Measurements from ENCODE around the gene FTL. TPM values are rescaled to one million over a fixed set of nuclear protein-coding genes. Genes with fewer than 3 reads are reported as not detected.
"Not testable (repeated sequence)": the region's sequence is repeated elsewhere in the genome, so short reads cannot be mapped to it uniquely, and the experiment has no call there.

The FTL gene
- total and polyA plus RNA-seq, 4 donors: 2,528 to 16,395 (median 12,201) TPM

GRCh38 chr19:48918071-48918470 lies 47.0 kb upstream of the FTL start (continued):
- TF ChIP-seq GABPA (IDR thresholded peaks at IDR 0.05 in 1 of 2, conservative IDR thresholded peaks at IDR 0.05 in 1 of 2): no peak
- TF ChIP-seq EGR1 (IDR thresholded peaks at IDR 0.05; ENCODE audit: low read depth in 2 of 2): no peak
- no peak for TF ChIP-seq HNF4G (IDR thresholded peaks at IDR 0.05)

GRCh38 chr19:48918801-48919247 lies 46.3 kb upstream of the FTL start:
- no peak for DNase-seq (ENCODE audit: low spot score)
- H3K27me3 ChIP-seq (ENCODE audit: control insufficient read depth in 4 of 4, insufficient read depth in 4 of 4, low read length in 3 of 4): no peaks in the 10 kb centered on the region
- H3K9me3 ChIP-seq (ENCODE audit: control insufficient read depth in 4 of 4, low read length in 3 of 4): no peaks in the 10 kb centered on the region
- H3K9ac ChIP-seq (ENCODE audit: low read depth in 1 of 2, low read length in 2 of 2): no peak overlapping the region
- WGBS: 93% methylated on average over 18 of the region's 18 CpGs
- H3K4me1 ChIP-seq (ENCODE audit: control insufficient read depth in 4 of 4, insufficient read depth in 4 of 4, low read length in 3 of 4): no peaks in the 10 kb centered on the region
- H3K4me3 ChIP-seq (ENCODE audit: low read depth in 1 of 3, low read length in 3 of 3): no peak overlapping the region
- peaks cover 17 to 60% (median 50%) of the 10 kb centered on the region in 4 donors for H3K36me3 ChIP-seq (ENCODE audit: control insufficient read depth in 4 of 4, insufficient read depth in 3 of 4, low read depth in 1 of 4, low read length in 3 of 4)
- H3K27ac ChIP-seq (ENCODE audit: low read depth in 1 of 2, low read length in 2 of 2): no peak overlapping the region
- TF ChIP-seq HNF4G (IDR thresholded peaks at IDR 0.05): no peak
- no peak for TF ChIP-seq RXRA (IDR thresholded peaks at IDR 0.05)
- TF ChIP-seq, protein P1, sequence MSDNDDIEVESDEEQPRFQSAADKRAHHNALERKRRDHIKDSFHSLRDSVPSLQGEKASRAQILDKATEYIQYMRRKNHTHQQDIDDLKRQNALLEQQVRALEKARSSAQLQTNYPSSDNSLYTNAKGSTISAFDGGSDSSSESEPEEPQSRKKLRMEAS (IDR thresholded peaks at IDR 0.05): no peak
- TF ChIP-seq, protein P2, sequence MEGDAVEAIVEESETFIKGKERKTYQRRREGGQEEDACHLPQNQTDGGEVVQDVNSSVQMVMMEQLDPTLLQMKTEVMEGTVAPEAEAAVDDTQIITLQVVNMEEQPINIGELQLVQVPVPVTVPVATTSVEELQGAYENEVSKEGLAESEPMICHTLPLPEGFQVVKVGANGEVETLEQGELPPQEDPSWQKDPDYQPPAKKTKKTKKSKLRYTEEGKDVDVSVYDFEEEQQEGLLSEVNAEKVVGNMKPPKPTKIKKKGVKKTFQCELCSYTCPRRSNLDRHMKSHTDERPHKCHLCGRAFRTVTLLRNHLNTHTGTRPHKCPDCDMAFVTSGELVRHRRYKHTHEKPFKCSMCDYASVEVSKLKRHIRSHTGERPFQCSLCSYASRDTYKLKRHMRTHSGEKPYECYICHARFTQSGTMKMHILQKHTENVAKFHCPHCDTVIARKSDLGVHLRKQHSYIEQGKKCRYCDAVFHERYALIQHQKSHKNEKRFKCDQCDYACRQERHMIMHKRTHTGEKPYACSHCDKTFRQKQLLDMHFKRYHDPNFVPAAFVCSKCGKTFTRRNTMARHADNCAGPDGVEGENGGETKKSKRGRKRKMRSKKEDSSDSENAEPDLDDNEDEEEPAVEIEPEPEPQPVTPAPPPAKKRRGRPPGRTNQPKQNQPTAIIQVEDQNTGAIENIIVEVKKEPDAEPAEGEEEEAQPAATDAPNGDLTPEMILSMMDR (IDR thresholded peaks at IDR 0.05; ENCODE audit: low read depth, low read length, missing input control): no peak
- no peak for TF ChIP-seq SP1 (IDR thresholded peaks at IDR 0.05)
- TF ChIP-seq NR2F2 (IDR thresholded peaks at IDR 0.05): no peak
- TF ChIP-seq REST (IDR thresholded peaks at IDR 0.05): no peak

DNA sequence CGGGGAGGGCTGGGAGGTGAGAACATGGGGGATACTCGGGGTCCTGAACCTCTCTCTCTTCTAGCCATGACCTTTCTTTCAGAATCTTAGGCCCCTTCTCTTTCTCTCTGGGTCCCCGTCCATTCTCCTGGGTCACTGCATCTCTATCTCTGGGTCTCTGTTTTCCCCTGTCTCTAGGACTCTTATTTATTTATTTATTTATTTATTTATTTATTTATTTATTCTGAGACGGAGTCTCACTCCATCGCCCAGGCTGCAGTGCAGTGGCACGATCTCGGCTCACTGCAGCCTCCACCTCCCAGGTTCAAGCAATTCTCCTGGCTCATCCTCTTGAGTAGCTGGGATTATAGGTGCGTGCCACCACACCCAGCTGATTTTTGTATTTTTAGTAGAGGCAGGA lies 45.8 kb upstream of the FTL start:
- not testable (repeated sequence) for H3K4me3 ChIP-seq (ENCODE audit: low read depth in 1 of 3, low read length in 3 of 3); H3K9ac ChIP-seq (ENCODE audit: low read depth in 1 of 2, low read length in 2 of 2); DNase-seq (ENCODE audit: low spot score); H3K27me3 ChIP-seq (ENCODE audit: control insufficient read depth in 4 of 4, insufficient read depth in 4 of 4, low read length in 3 of 4); H3K9me3 ChIP-seq (ENCODE audit: control insufficient read depth in 4 of 4, low read length in 3 of 4); H3K27ac ChIP-seq (ENCODE audit: low read depth in 1 of 2, low read length in 2 of 2); H3K4me1 ChIP-seq (ENCODE audit: control insufficient read depth in 4 of 4, insufficient read depth in 4 of 4, low read length in 3 of 4)
- H3K36me3 ChIP-seq (ENCODE audit: control insufficient read depth in 4 of 4, insufficient read depth in 3 of 4, low read depth in 1 of 4, low read length in 3 of 4): peaks cover 17 to 57% (median 47%) of the 10 kb centered on the region in 4 donors
- 95% methylated on average over 8 of the region's 8 CpGs for WGBS

DNA sequence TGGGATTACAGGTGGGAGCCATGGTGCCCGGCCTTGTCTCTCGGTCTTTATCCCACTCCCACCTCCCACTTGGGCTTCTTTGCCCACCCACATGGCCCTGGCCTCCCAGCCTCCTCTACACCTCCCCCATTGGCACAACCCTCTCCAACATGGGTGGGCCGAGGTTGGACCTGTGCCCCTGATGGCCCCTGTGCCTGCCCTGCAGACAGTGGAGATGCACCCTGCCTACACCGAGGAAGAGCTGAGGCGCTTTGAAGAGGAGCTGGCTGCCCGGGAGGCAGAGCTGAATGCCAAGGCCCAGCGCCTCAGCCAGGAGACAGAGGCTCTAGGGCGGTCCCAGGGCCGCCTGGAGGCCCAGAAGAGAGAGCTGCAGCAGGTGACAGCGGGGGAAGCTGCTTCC lies 44.2 kb upstream of the FTL start:
- H3K9ac ChIP-seq (ENCODE audit: low read depth in 1 of 2, low read length in 2 of 2): no peak overlapping the region
- no peak for DNase-seq (ENCODE audit: low spot score)
- no peaks in the 10 kb centered on the region for H3K27me3 ChIP-seq (ENCODE audit: control insufficient read depth in 4 of 4, insufficient read depth in 4 of 4, low read length in 3 of 4)
- 89% methylated on average over 10 of the region's 10 CpGs for WGBS
- TF ChIP-seq HNF4G (IDR thresholded peaks at IDR 0.05) (no peak), YY1 (IDR thresholded peaks at IDR 0.05) (no peak)
- H3K4me3 ChIP-seq (ENCODE audit: low read depth in 1 of 3, low read length in 3 of 3): no peak overlapping the region
- no peaks in the 10 kb centered on the region for H3K9me3 ChIP-seq (ENCODE audit: control insufficient read depth in 4 of 4, low read length in 3 of 4)
- no peaks in the 10 kb centered on the region for H3K4me1 ChIP-seq (ENCODE audit: control insufficient read depth in 4 of 4, insufficient read depth in 4 of 4, low read length in 3 of 4)
- H3K27ac ChIP-seq (ENCODE audit: low read depth in 1 of 2, low read length in 2 of 2): no peak overlapping the region
- H3K36me3 ChIP-seq (ENCODE audit: control insufficient read depth in 4 of 4, insufficient read depth in 3 of 4, low read depth in 1 of 4, low read length in 3 of 4): peaks cover 13 to 46% (median 37%) of the 10 kb centered on the region in 4 donors
